PC-3 (cell line): ENCODE measurements around the gene FMNL2. TPM values are rescaled to one million over a fixed set of nuclear protein-coding genes. Genes with fewer than 3 reads are reported as not detected.

Source experiments
- ATAC-seq: fragments of 200-7000 bp; cut with Tn5 transposase; 2 replicates; pipeline ENCODE4 v1.9.1; 2020; ENCODE audit warnings: mild to moderate bottlenecking, moderate library complexity
- BruUV-seq: library from RNA; stranded (reverse); fragments of 400-500 nt; replicated peaks from 2 replicates; lab custom pipeline; 2021; lab: Mats Ljungman, UMichigan
- CTCF ChIA-PET: fragments of 300-600 bp; sonication (Branson Sonifier 250); formaldehyde crosslinking; loops from one replicate; lab custom pipeline; 2022; ENCODE audit warnings: antibody characterized with exemption; lab: Charles Lee
- POLR2A ChIA-PET: fragments of 300-600 bp; sonication (Branson Sonifier 250); formaldehyde crosslinking; loops from one replicate; lab custom pipeline; 2022; ENCODE audit warnings: antibody characterized with exemption; ENCODE audit not compliant: unreplicated experiment; lab: Charles Lee
- DNase-seq: peaks from one replicate; pipeline ENCODE4 v3.0.0-alpha.2; 2015
- H2AFZ ChIP-seq: fragments of 300-600 bp; sonication (generic); 2 replicates; pipeline ENCODE4 v1.6.0; 2016; ENCODE audit warnings: antibody characterized with exemption, low read length
- H3F3A ChIP-seq: fragments of 300-600 bp; sonication (generic); one replicate; pipeline ENCODE4 v1.6.0; 2017; ENCODE audit warnings: antibody characterized with exemption, low read length, control low read depth, mild to moderate bottlenecking; ENCODE audit not compliant: unreplicated experiment
- H3K27ac ChIP-seq: fragments of 300-600 bp; sonication (generic); 2 replicates; pipeline ENCODE4 v1.5.1; 2016; ENCODE audit warnings: mild to moderate bottlenecking, low read length
- H3K27me3 ChIP-seq: fragments of 300-600 bp; sonication (generic); 2 replicates; pipeline ENCODE4 v1.6.1; 2016; ENCODE audit warnings: low read length, mixed read lengths
- H3K36me3 ChIP-seq: fragments of 300-600 bp; sonication (generic); 2 replicates; pipeline ENCODE4 v1.6.1; 2016; ENCODE audit warnings: low read depth, mixed run types, low read length, mixed read lengths
- H3K4me1 ChIP-seq: fragments of 300-600 bp; sonication (generic); 2 replicates; pipeline ENCODE4 v1.5.1; 2016; ENCODE audit warnings: low read length; ENCODE audit not compliant: insufficient read depth
- H3K4me2 ChIP-seq: fragments of 300-600 bp; sonication (generic); 2 replicates; pipeline ENCODE4 v1.6.0; 2016; ENCODE audit warnings: low read length
- H3K4me3 ChIP-seq: fragments of 300-600 bp; sonication (generic); 2 replicates; pipeline ENCODE4 v1.5.1; 2016; ENCODE audit warnings: mild to moderate bottlenecking, low read length, mixed read lengths
- H3K79me2 ChIP-seq: fragments of 300-600 bp; sonication (generic); 2 replicates; pipeline ENCODE4 v1.6.1; 2017; ENCODE audit warnings: low read length, mixed read lengths
- H3K9ac ChIP-seq: fragments of 300-600 bp; sonication (generic); 2 replicates; pipeline ENCODE4 v1.6.0; 2016; ENCODE audit warnings: mild to moderate bottlenecking, low read length
- H3K9me2 ChIP-seq: fragments of 300-600 bp; sonication (generic); replicated peaks from 2 replicates; pipeline ENCODE4 v1.6.1; 2016; ENCODE audit warnings: mixed run types, low read length, mixed read lengths
- H3K9me3 ChIP-seq: fragments of 300-600 bp; sonication (generic); 2 replicates; pipeline ENCODE4 v1.6.1; 2016; ENCODE audit warnings: low read length, mixed read lengths
- H4K20me1 ChIP-seq: fragments of 300-600 bp; sonication (generic); 2 replicates; pipeline ENCODE4 v1.6.1; 2016; ENCODE audit warnings: low read length, mixed read lengths
- EZH2 ChIP-seq: fragments of 300-600 bp; sonication (generic); IDR thresholded peaks from one replicate; pipeline ENCODE4 v1.6.1; 2017; ENCODE audit warnings: antibody characterized with exemption, mild to moderate bottlenecking, low read length; ENCODE audit not compliant: unreplicated experiment
- EZH2phosphoT487 ChIP-seq: fragments of 300-600 bp; sonication (generic); IDR thresholded peaks from 2 replicates; pipeline ENCODE4 v1.6.1; 2018; ENCODE audit warnings: mild to moderate bottlenecking, antibody characterized with exemption, low read length, borderline replicate concordance
- intact Hi-C: fragments of 100-400 bp; cut with micrococcal nuclease; formaldehyde crosslinking; loops from 2 replicates; pipeline ENCODE4 v1.9.0; 2023
- total RNA-seq: library from RNA; depleted of rRNA; stranded (reverse); fragments of >200 nt; gene quantifications from 2 replicates; pipeline ENCODE4 v1.2.3, GENCODE V29; 2014
- TF ChIP-seq, protein P1 (sequence below): fragments of 300-600 bp; sonication (generic); conservative IDR thresholded peaks from 2 replicates; pipeline ENCODE4 v1.5.1; 2017; ENCODE audit warnings: antibody characterized with exemption, low read depth, mild to moderate bottlenecking, low read length

Gene FMNL2
- total RNA-seq, 1 experiment from 2014 or later, result 15.8 TPM

DNA sequence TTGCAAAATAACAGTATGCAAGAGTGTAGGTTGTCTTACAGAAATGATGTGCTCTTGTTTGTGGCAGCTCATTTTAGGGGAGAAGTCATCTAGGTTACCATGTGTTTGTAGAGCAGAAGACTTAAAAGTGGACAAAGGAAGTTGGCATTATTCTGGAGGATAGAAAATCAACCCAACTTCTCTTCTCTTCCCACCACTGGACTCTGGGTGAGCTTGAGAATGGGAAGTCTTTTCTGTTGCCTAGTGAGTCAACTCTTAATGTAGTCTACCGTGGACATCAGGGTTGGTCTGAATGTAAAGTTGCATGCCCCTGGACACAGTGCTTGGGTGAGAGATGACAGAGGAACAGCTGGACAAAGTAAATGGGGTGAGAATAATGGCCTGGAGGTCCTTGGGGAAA, 98.3 kb downstream of the FMNL2 start:
- DNase-seq, result no peak
- Histone ChIP-seq H3K27me3 (no peaks in the 10 kb centered on the region), H3F3A (no peaks in the 10 kb centered on the region), H3K36me3 (no peaks in the 10 kb centered on the region), H2AFZ (no peak overlapping the region), H3K4me3 (no peak overlapping the region), H4K20me1 (no peaks in the 10 kb centered on the region), H3K4me2 (no peak overlapping the region), H3K27ac (no peak overlapping the region), H3K9me2 (no peaks in the 10 kb centered on the region), H3K79me2 (peaks cover 32% of the 10 kb centered on the region), H3K9ac (no peak overlapping the region), H3K9me3 (no peaks in the 10 kb centered on the region), H3K4me1 (no peaks in the 10 kb centered on the region)
- CTCF ChIA-PET, result no interaction called here
- TF ChIP-seq EZH2phosphoT487, result no peak
- TF ChIP-seq, protein P1, sequence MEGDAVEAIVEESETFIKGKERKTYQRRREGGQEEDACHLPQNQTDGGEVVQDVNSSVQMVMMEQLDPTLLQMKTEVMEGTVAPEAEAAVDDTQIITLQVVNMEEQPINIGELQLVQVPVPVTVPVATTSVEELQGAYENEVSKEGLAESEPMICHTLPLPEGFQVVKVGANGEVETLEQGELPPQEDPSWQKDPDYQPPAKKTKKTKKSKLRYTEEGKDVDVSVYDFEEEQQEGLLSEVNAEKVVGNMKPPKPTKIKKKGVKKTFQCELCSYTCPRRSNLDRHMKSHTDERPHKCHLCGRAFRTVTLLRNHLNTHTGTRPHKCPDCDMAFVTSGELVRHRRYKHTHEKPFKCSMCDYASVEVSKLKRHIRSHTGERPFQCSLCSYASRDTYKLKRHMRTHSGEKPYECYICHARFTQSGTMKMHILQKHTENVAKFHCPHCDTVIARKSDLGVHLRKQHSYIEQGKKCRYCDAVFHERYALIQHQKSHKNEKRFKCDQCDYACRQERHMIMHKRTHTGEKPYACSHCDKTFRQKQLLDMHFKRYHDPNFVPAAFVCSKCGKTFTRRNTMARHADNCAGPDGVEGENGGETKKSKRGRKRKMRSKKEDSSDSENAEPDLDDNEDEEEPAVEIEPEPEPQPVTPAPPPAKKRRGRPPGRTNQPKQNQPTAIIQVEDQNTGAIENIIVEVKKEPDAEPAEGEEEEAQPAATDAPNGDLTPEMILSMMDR, result no peak
- no peak for TF ChIP-seq EZH2
- ATAC-seq, result no peak
- BruUV-seq, result no TSS peak
- intact Hi-C loops, result no loop called here
- POLR2A ChIA-PET, result no interaction called here

DNA sequence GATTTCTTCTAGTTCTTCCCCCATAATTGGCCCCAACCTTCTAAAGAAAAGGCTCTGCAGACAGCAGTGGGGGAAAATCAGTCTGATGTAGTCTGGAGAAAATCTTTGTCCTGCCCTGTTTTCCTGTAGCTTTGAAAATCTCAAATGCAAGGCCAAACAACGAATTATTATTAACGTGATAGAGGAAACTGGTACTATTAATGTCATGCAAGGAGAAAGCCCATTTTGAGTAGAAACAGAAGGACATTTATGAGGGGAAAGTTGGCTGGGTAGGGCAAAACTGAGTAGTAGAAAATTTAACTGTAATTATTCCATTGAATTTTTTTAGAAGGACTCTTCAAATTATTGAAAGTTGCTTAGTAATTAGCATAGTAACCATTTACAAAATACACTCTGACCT, 98.8 kb downstream of the FMNL2 start:
- Histone ChIP-seq H4K20me1 (no peaks in the 10 kb centered on the region), H2AFZ (no peak overlapping the region), H3F3A (no peaks in the 10 kb centered on the region), H3K27ac (no peak overlapping the region), H3K9ac (no peak overlapping the region), H3K36me3 (no peaks in the 10 kb centered on the region), H3K4me3 (no peak overlapping the region), H3K27me3 (no peaks in the 10 kb centered on the region), H3K79me2 (peaks cover 30% of the 10 kb centered on the region), H3K4me1 (no peaks in the 10 kb centered on the region), H3K9me3 (no peaks in the 10 kb centered on the region), H3K9me2 (no peaks in the 10 kb centered on the region), H3K4me2 (no peak overlapping the region)
- BruUV-seq, result no TSS peak
- CTCF ChIA-PET, result no interaction called here
- TF ChIP-seq, protein P1, result no peak
- TF ChIP-seq EZH2phosphoT487, result no peak
- no peak for TF ChIP-seq EZH2
- intact Hi-C loops, result no loop called here
- no peak for DNase-seq
- POLR2A ChIA-PET, result no interaction called here
- no peak for ATAC-seq

DNA sequence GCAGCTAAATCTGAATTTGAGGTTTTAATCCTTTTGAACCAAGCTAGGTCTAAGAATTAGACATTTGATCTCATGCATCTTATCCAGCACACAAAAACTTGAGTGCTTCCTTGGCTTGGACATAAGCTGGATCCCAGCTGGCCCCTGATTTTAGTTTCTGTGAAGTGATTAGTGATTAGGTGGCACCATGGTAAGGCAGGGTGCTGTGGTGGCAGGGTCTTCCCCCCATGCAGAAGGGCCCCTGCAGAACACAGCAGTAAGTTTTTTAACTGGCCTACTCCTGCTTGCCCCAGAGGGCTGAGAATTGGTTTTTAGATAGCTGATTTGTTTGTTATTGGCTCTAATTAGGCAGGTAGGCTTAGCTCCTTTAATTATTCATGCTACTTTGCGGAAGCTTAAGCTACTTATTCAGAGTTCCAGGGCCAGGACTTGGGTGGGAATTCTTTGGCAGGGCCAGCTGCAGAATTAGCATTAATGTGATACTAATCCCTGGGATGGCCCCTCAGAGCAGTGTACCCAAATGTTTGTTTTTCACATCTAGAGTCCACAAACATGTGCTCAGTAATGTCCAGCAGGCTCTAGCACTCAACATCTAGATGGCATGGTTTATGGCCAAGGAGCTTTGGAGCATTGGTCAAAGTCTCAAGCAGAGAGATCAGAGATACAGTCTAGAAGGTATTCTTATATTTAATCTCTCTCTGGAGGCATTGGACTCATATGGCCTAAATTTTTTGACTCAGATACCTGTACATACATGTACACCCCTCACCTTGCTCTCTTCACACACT, 99.6 kb downstream of the FMNL2 start:
- H3K4me1 ChIP-seq, result no peaks in the 10 kb centered on the region

More for the DNA sequence above, 99.6 kb downstream of the FMNL2 start:
- no TSS peak for BruUV-seq
- intact Hi-C loops, result no loop called here
- H3K27me3 ChIP-seq, result no peaks in the 10 kb centered on the region
- no peak for ATAC-seq
- H3K9me3 ChIP-seq, result no peaks in the 10 kb centered on the region
- no peaks in the 10 kb centered on the region for H3F3A ChIP-seq
- no peak overlapping the region for H3K4me3 ChIP-seq
- POLR2A ChIA-PET, result no interaction called here
- H3K9me2 ChIP-seq, result no peaks in the 10 kb centered on the region
- no peak overlapping the region for H3K9ac ChIP-seq
- H4K20me1 ChIP-seq, result no peaks in the 10 kb centered on the region
- no peak overlapping the region for H2AFZ ChIP-seq
- H3K4me2 ChIP-seq, result no peak overlapping the region
- no peak for DNase-seq
- CTCF ChIA-PET, result no interaction called here
- peaks cover 28% of the 10 kb centered on the region for H3K79me2 ChIP-seq
- TF ChIP-seq, protein P1, result no peak
- TF ChIP-seq EZH2phosphoT487, result no peak
- no peak overlapping the region for H3K27ac ChIP-seq
- H3K36me3 ChIP-seq, result no peaks in the 10 kb centered on the region
